HG03064 (cell line): ENCODE results near the gene NPIPB5.
"Not testable (repeated sequence)": the region's sequence is repeated elsewhere in the genome, so short reads cannot be mapped to it uniquely, and the experiment has no call there.

ENCODE experiments used
- ATAC-seq: cut with Tn5 transposase; IDR thresholded peaks from one replicate; pipeline ENCODE4 v1.9.1; 2021; ENCODE audit warnings: low read depth; ENCODE audit not compliant: unreplicated experiment

Gene NPIPB5

GRCh38 chr16:22510591-22510990 lies at the start of gene NPIPB5:
Gene NPIPB5, plus strand, starts transcription at chr16:22510891. Its CDS starts 2,911 bp downstream, at chr16:22513802.
- not testable (repeated sequence) for ATAC-seq

GRCh38 chr16:22468846-22469245 lies 41.8 kb upstream of the NPIPB5 start:
- not testable (repeated sequence) for ATAC-seq

- ATAC-seq: not testable (repeated sequence)
These were observed 27.3 kb downstream of the NPIPB5 start for GRCh38 chr16:22537996-22538395.

- ATAC-seq: not testable (repeated sequence)
These were observed 34.1 kb downstream of the NPIPB5 start for GRCh38 chr16:22544809-22545208.

DNA sequence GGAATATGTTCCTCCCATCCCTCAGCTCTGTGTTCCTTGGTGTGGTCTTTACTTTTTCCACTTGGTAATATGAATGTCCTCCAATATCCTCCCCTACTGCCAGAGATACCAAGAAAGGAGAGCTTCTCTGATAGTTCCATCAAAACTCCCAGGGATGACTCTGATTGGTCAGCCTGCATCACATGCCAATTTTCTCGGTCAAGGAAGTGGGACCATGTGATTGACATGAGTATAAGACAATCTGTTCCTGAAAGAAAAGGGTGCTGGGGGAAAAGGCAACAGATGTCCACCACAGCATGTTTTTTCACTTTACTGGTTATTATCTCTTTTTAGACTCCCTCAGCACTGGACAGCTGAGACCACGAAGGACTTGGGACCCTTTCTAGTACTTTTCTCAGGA lies 35.9 kb downstream of the NPIPB5 start:
- ATAC-seq: not testable (repeated sequence)

- ATAC-seq: not testable (repeated sequence)
These were observed 36.6 kb downstream of the NPIPB5 start for GRCh38 chr16:22547170-22547765.

DNA sequence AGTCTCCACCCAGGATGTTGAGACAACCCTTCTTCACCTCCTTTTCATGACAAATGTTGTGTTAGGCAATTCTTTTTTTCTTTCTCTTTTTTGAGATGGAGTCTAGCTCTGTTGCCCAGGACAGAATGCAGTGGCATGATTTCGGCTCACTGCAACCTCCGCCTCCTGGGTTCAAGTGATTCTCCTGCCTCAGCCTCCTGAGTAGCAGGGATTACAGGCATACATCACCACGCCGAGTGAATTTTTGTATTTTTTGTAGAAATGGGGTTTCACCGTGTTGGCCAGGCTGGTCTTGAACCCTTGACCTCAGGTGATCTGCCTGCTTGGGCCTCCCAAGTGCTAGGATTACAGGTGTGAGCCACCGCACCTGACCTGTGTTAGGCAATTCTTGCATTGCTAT lies 39.2 kb downstream of the NPIPB5 start:
- ATAC-seq: not testable (repeated sequence)

DNA sequence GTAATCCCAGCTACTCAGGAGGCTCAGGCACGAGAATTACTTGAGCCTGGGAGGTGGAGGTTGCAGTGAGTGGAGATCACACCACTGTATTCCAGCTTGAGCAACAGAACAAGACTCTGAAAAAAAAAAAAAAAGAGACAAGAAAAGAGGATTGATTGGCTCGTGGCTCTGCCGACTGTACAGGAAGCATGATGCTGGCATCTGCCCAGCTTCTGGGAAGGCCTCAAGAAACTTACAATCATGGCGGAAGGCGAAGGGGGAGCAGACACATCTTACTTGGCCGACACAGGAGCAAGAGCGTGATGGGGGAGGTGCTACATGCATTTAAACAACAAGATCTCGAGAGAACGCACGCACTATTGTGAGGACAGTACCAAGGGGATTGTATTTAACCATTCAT lies 40.5 kb downstream of the NPIPB5 start:
- not testable (repeated sequence) for ATAC-seq

DNA sequence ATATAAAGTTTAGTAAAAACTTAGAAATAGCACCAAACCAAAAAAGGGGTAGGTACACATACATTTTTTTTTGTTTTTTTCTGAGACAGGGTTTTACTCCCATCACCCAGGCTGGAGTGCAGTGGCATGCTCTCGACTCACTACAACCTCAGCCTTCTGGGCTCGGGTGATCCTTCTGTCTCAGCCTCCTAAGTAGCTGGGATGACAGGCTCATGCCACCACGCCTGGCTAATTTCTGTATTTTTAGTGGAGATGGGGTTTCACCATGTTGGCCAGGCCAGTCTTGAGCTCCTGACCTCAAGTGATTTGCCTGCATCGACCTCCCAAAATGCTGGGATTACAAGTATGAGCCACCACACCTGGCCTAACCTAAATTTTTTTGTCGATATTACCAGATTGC lies 41.0 kb downstream of the NPIPB5 start:
- not testable (repeated sequence) for ATAC-seq

DNA sequence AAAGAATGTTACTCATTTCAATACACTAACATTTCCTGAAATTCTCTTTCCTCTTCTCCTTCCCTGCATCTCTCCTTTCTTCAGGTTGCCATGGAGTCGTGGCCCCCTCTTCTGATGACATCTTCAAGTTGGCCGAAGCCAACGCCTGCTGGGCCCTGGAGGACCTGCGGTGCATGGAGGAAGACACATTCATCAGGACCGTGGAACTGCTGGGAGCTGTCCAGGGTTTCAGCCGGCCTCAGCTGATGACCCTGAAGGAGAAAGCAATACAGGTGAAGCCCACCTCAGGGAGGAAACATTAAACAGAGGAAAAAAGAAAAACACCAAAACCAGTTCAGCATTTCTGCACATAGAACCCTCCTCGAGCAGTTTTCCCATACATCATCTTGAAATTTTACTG lies 46.1 kb downstream of the NPIPB5 start:
- ATAC-seq: not testable (repeated sequence)
